Neural cell (in vitro differentiated cells): ENCODE data around the gene SCN4B.

Source experiments
- EP300 ChIP-seq: fragments of 450-650 bp; conservative IDR thresholded peaks from 2 replicates; pipeline ENCODE4 v1.6.1; 2014; ENCODE audit warnings: antibody characterized with exemption, mild to moderate bottlenecking, moderate library complexity; ENCODE audit not compliant: poor library complexity, severe bottlenecking
- EZH2 ChIP-seq: fragments of 200-600, 300-800 bp; shearing (Covaris generic), sonication (generic); IDR thresholded peaks from 2 replicates; pipeline ENCODE4 v1.6.1; 2014; ENCODE audit warnings: antibody characterized with exemption, low read length, borderline replicate concordance, mild to moderate bottlenecking; ENCODE audit not compliant: insufficient read depth, poor library complexity, severe bottlenecking
- POLR2AphosphoS5 ChIP-seq: IDR thresholded peaks from 2 replicates; pipeline ENCODE4 v1.6.1; 2012
- RAD21 ChIP-seq: fragments of 450-650 bp; conservative IDR thresholded peaks from 2 replicates; pipeline ENCODE4 v1.6.1; 2014; ENCODE audit warnings: antibody characterized with exemption, mild to moderate bottlenecking, moderate library complexity
- SMC3 ChIP-seq: fragments of 450-650 bp; conservative IDR thresholded peaks from 2 replicates; pipeline ENCODE4 v1.6.1; 2014; ENCODE audit warnings: antibody characterized with exemption, mild to moderate bottlenecking, moderate library complexity; ENCODE audit not compliant: poor library complexity
- TF ChIP-seq, protein P1 (sequence below): fragments of 450-650 bp; IDR thresholded peaks from 2 replicates; pipeline ENCODE4 v1.5.1; 2014; ENCODE audit warnings: antibody characterized with exemption, mild to moderate bottlenecking, moderate library complexity; ENCODE audit not compliant: poor library complexity, severe bottlenecking
- TF ChIP-seq, protein P2 (sequence below): IDR thresholded peaks from 2 replicates; pipeline ENCODE4 v1.6.1; 2012; ENCODE audit warnings: borderline replicate concordance

- TF ChIP-seq, protein P1, sequence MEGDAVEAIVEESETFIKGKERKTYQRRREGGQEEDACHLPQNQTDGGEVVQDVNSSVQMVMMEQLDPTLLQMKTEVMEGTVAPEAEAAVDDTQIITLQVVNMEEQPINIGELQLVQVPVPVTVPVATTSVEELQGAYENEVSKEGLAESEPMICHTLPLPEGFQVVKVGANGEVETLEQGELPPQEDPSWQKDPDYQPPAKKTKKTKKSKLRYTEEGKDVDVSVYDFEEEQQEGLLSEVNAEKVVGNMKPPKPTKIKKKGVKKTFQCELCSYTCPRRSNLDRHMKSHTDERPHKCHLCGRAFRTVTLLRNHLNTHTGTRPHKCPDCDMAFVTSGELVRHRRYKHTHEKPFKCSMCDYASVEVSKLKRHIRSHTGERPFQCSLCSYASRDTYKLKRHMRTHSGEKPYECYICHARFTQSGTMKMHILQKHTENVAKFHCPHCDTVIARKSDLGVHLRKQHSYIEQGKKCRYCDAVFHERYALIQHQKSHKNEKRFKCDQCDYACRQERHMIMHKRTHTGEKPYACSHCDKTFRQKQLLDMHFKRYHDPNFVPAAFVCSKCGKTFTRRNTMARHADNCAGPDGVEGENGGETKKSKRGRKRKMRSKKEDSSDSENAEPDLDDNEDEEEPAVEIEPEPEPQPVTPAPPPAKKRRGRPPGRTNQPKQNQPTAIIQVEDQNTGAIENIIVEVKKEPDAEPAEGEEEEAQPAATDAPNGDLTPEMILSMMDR: no peak
- TF ChIP-seq POLR2AphosphoS5 (no peak), RAD21 (no peak), EZH2 (no peak), SMC3 (no peak), EP300 (no peak)
- TF ChIP-seq, protein P2, sequence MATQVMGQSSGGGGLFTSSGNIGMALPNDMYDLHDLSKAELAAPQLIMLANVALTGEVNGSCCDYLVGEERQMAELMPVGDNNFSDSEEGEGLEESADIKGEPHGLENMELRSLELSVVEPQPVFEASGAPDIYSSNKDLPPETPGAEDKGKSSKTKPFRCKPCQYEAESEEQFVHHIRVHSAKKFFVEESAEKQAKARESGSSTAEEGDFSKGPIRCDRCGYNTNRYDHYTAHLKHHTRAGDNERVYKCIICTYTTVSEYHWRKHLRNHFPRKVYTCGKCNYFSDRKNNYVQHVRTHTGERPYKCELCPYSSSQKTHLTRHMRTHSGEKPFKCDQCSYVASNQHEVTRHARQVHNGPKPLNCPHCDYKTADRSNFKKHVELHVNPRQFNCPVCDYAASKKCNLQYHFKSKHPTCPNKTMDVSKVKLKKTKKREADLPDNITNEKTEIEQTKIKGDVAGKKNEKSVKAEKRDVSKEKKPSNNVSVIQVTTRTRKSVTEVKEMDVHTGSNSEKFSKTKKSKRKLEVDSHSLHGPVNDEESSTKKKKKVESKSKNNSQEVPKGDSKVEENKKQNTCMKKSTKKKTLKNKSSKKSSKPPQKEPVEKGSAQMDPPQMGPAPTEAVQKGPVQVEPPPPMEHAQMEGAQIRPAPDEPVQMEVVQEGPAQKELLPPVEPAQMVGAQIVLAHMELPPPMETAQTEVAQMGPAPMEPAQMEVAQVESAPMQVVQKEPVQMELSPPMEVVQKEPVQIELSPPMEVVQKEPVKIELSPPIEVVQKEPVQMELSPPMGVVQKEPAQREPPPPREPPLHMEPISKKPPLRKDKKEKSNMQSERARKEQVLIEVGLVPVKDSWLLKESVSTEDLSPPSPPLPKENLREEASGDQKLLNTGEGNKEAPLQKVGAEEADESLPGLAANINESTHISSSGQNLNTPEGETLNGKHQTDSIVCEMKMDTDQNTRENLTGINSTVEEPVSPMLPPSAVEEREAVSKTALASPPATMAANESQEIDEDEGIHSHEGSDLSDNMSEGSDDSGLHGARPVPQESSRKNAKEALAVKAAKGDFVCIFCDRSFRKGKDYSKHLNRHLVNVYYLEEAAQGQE: no peak
Measured at GRCh38 chr11:118084656-118085055, 68.0 kb downstream of the SCN4B start.
